Mesendoderm (in vitro differentiated cells): ENCODE measurements around the gene AQP11.

Source experiments
- DNase-seq: peaks from one replicate; pipeline ENCODE4 v3.0.0; 2013
- H2AK5ac ChIP-seq: 2 replicates; pipeline ENCODE4 v1.6.1; 2013; ENCODE audit warnings: low read length, inconsistent platforms
- H2BK120ac ChIP-seq: 2 replicates; pipeline ENCODE4 v1.6.1; 2013; ENCODE audit warnings: low read depth, mild to moderate bottlenecking, low read length, moderate library complexity, mixed read lengths
- H2BK15ac ChIP-seq: replicated peaks from 2 replicates; pipeline ENCODE4 v1.6.1; 2013; ENCODE audit warnings: low read depth, mild to moderate bottlenecking, moderate library complexity
- H2BK5ac ChIP-seq: 2 replicates; pipeline ENCODE4 v1.6.1; 2013; ENCODE audit warnings: low read length, inconsistent platforms
- H3K18ac ChIP-seq: 2 replicates; pipeline ENCODE4 v1.6.1; 2013; ENCODE audit warnings: mild to moderate bottlenecking, low read length, mixed read lengths
- H3K23ac ChIP-seq: one replicate; pipeline ENCODE4 v1.6.1; 2013; ENCODE audit warnings: low read length
- H3K27ac ChIP-seq: 2 replicates; pipeline ENCODE4 v1.5.1; 2013; ENCODE audit warnings: low read depth, mild to moderate bottlenecking, inconsistent platforms, low read length, moderate library complexity
- H3K27me3 ChIP-seq: 2 replicates; pipeline ENCODE4 v1.6.1; 2013; ENCODE audit warnings: low read length, control low read depth, mild to moderate bottlenecking, inconsistent platforms; ENCODE audit not compliant: insufficient read depth, poor library complexity
- H3K36me3 ChIP-seq: 2 replicates; pipeline ENCODE4 v1.6.1; 2013; ENCODE audit warnings: low read length, inconsistent platforms; ENCODE audit not compliant: control insufficient read depth, insufficient read depth
- H3K4ac ChIP-seq: one replicate; pipeline ENCODE4 v1.6.1; 2013; ENCODE audit warnings: low read depth, mild to moderate bottlenecking, low read length, moderate library complexity
- H3K4me1 ChIP-seq: 2 replicates; pipeline ENCODE4 v1.6.1; 2013; ENCODE audit warnings: low read depth, low read length, inconsistent platforms; ENCODE audit not compliant: control insufficient read depth
- H3K4me2 ChIP-seq: 2 replicates; pipeline ENCODE4 v1.6.1; 2013; ENCODE audit warnings: low read length
- H3K4me3 ChIP-seq: 2 replicates; pipeline ENCODE4 v1.5.1; 2013; ENCODE audit warnings: mild to moderate bottlenecking, low read length
- H3K56ac ChIP-seq: one replicate; pipeline ENCODE4 v1.6.1; 2013; ENCODE audit warnings: low read length
- H3K79me1 ChIP-seq: 2 replicates; pipeline ENCODE4 v1.6.1; 2013; ENCODE audit warnings: low read length, inconsistent platforms
- H3K79me2 ChIP-seq: 2 replicates; pipeline ENCODE4 v1.6.1; 2013; ENCODE audit warnings: mild to moderate bottlenecking, low read length; ENCODE audit not compliant: control insufficient read depth, insufficient read depth
- H3K9ac ChIP-seq: 2 replicates; pipeline ENCODE4 v1.6.1; 2013; ENCODE audit warnings: low read length, inconsistent platforms
- H4K5ac ChIP-seq: one replicate; pipeline ENCODE4 v1.6.1; 2013; ENCODE audit warnings: low read length
- H4K8ac ChIP-seq: one replicate; pipeline ENCODE4 v1.6.1; 2013; ENCODE audit warnings: low read depth, mild to moderate bottlenecking, control low read depth, low read length, moderate library complexity
- WGBS: extraction: QIAGEN DNeasy Blood & Tissue Kit; methylation state at CpG from one replicate; pipeline ENCODE4 v1.1.7; 2013; ENCODE audit warnings: low lambda C conversion rate, missing lambda C conversion rate; ENCODE audit not compliant: insufficient coverage; ENCODE audit errors: extremely low coverage; 5-methylcytosine and 5-hydroxymethylcytosine counted together

AQP11 gene

GRCh38 chr11:77598195-77598594 lies 8.4 kb downstream of the AQP11 start:
- Histone ChIP-seq H3K27ac (no peak overlapping the region), H2BK5ac (no peak overlapping the region), H3K79me2 (no peaks in the 10 kb centered on the region), H3K27me3 (no peaks in the 10 kb centered on the region), H4K8ac (no peak overlapping the region), H3K4me3 (no peak overlapping the region), H3K56ac (no peak overlapping the region), H3K79me1 (no peaks in the 10 kb centered on the region), H3K4me2 (no peak overlapping the region), H3K4me1 (no peaks in the 10 kb centered on the region), H3K18ac (no peak overlapping the region), H3K23ac (no peak overlapping the region), H3K36me3 (no peaks in the 10 kb centered on the region), H4K5ac (no peak overlapping the region), H3K4ac (no peak overlapping the region), H3K9ac (no peak overlapping the region), H2AK5ac (no peak overlapping the region), H2BK120ac (no peak overlapping the region), H2BK15ac (no peak overlapping the region)
- no CpG with 5 or more reads among the region's 2 CpGs for WGBS
- no peak for DNase-seq

- Histone ChIP-seq H3K36me3 (no peaks in the 10 kb centered on the region), H3K9ac (no peak overlapping the region), H3K27me3 (no peaks in the 10 kb centered on the region), H2AK5ac (no peak overlapping the region), H3K4me2 (no peak overlapping the region), H3K4me3 (no peak overlapping the region), H4K8ac (no peak overlapping the region), H3K79me1 (no peaks in the 10 kb centered on the region), H3K23ac (no peak overlapping the region), H3K4ac (no peak overlapping the region), H3K79me2 (no peaks in the 10 kb centered on the region), H3K18ac (no peak overlapping the region), H2BK5ac (no peak overlapping the region), H3K27ac (no peak overlapping the region), H2BK120ac (no peak overlapping the region), H3K56ac (no peak overlapping the region), H4K5ac (no peak overlapping the region), H2BK15ac (no peak overlapping the region), H3K4me1 (no peaks in the 10 kb centered on the region)
- DNase-seq, result no peak
- no CpG with 5 or more reads among the region's 3 CpGs for WGBS
These were observed 12.8 kb downstream of the AQP11 start for GRCh38 chr11:77602381-77603088.

- H3K23ac ChIP-seq, result no peak overlapping the region
- 100% methylated on average over 1 of the region's 2 CpGs for WGBS
These were observed 14.5 kb downstream of the AQP11 start for GRCh38 chr11:77604281-77604680.

GRCh38 chr11:77609234-77609633 lies 19.5 kb downstream of the AQP11 start:
- no peaks in the 10 kb centered on the region for H3K79me2 ChIP-seq
- H3K4ac ChIP-seq, result no peak overlapping the region
- H3K23ac ChIP-seq, result no peak overlapping the region
- no peak overlapping the region for H3K27ac ChIP-seq
- no peaks in the 10 kb centered on the region for H3K4me1 ChIP-seq
- H2BK120ac ChIP-seq, result no peak overlapping the region
- no peaks in the 10 kb centered on the region for H3K27me3 ChIP-seq
- no peak overlapping the region for H2BK5ac ChIP-seq
- no peak overlapping the region for H4K8ac ChIP-seq
- H3K18ac ChIP-seq, result no peak overlapping the region
- DNase-seq, result no peak
- no peak overlapping the region for H3K56ac ChIP-seq
- no peak overlapping the region for H4K5ac ChIP-seq
- H3K79me1 ChIP-seq, result no peaks in the 10 kb centered on the region
- no CpG with 5 or more reads among the region's 1 CpG for WGBS
- no peak overlapping the region for H3K9ac ChIP-seq
- H3K4me3 ChIP-seq, result no peak overlapping the region
- H3K36me3 ChIP-seq, result peaks cover 6% of the 10 kb centered on the region
- no peak overlapping the region for H2BK15ac ChIP-seq
- no peak overlapping the region for H2AK5ac ChIP-seq
- no peak overlapping the region for H3K4me2 ChIP-seq

More at GRCh38 chr11:77604281-77604680, 14.5 kb downstream of the AQP11 start:
- H3K56ac ChIP-seq, result no peak overlapping the region
- no peak overlapping the region for H3K9ac ChIP-seq
- no peak overlapping the region for H4K8ac ChIP-seq
- H4K5ac ChIP-seq, result no peak overlapping the region
- no peak overlapping the region for H3K4ac ChIP-seq
- no peaks in the 10 kb centered on the region for H3K4me1 ChIP-seq
- no peak for DNase-seq
- no peak overlapping the region for H3K18ac ChIP-seq
- no peak overlapping the region for H2BK15ac ChIP-seq
- no peak overlapping the region for H3K4me2 ChIP-seq
- no peak overlapping the region for H3K27ac ChIP-seq
- no peaks in the 10 kb centered on the region for H3K79me2 ChIP-seq
- H3K4me3 ChIP-seq, result no peak overlapping the region
- H2BK120ac ChIP-seq, result no peak overlapping the region
- H3K27me3 ChIP-seq, result no peaks in the 10 kb centered on the region
- no peak overlapping the region for H2AK5ac ChIP-seq
- H3K79me1 ChIP-seq, result no peaks in the 10 kb centered on the region
- no peak overlapping the region for H2BK5ac ChIP-seq
- H3K36me3 ChIP-seq, result no peaks in the 10 kb centered on the region

GRCh38 chr11:77611921-77612320 lies 22.2 kb downstream of the AQP11 start:
- H3K4ac ChIP-seq, result no peak overlapping the region
- H2BK5ac ChIP-seq, result no peak overlapping the region
- no peak overlapping the region for H2BK120ac ChIP-seq
- no peak overlapping the region for H3K4me2 ChIP-seq
- H3K79me2 ChIP-seq, result no peaks in the 10 kb centered on the region
- no peak overlapping the region for H3K4me3 ChIP-seq
- H3K18ac ChIP-seq, result no peak overlapping the region
- H2AK5ac ChIP-seq, result no peak overlapping the region
- no peak overlapping the region for H4K5ac ChIP-seq
- H3K36me3 ChIP-seq, result peaks cover 6% of the 10 kb centered on the region
- H3K4me1 ChIP-seq, result no peaks in the 10 kb centered on the region
- H3K56ac ChIP-seq, result no peak overlapping the region
- H3K23ac ChIP-seq, result no peak overlapping the region
- no peak overlapping the region for H4K8ac ChIP-seq
- no peaks in the 10 kb centered on the region for H3K79me1 ChIP-seq
- no peak overlapping the region for H2BK15ac ChIP-seq
- no peak for DNase-seq
- H3K9ac ChIP-seq, result no peak overlapping the region
- no peaks in the 10 kb centered on the region for H3K27me3 ChIP-seq
- H3K27ac ChIP-seq, result no peak overlapping the region

- peaks cover 2% of the 10 kb centered on the region for H3K36me3 ChIP-seq
- no peak overlapping the region for H3K4me2 ChIP-seq
- DNase-seq, result no peak
- no peak overlapping the region for H2BK15ac ChIP-seq
- H4K8ac ChIP-seq, result no peak overlapping the region
- no peak overlapping the region for H3K56ac ChIP-seq
- no peaks in the 10 kb centered on the region for H3K27me3 ChIP-seq
- H4K5ac ChIP-seq, result no peak overlapping the region
- H2BK120ac ChIP-seq, result no peak overlapping the region
- H3K4me3 ChIP-seq, result no peak overlapping the region
- no peaks in the 10 kb centered on the region for H3K79me2 ChIP-seq
- no peak overlapping the region for H3K4ac ChIP-seq
- no peaks in the 10 kb centered on the region for H3K79me1 ChIP-seq
- H3K27ac ChIP-seq, result no peak overlapping the region
- no peaks in the 10 kb centered on the region for H3K4me1 ChIP-seq
- H2BK5ac ChIP-seq, result no peak overlapping the region
- WGBS, result no CpG with 5 or more reads among the region's 3 CpGs
- H3K23ac ChIP-seq, result no peak overlapping the region
- no peak overlapping the region for H3K18ac ChIP-seq
- no peak overlapping the region for H3K9ac ChIP-seq
- no peak overlapping the region for H2AK5ac ChIP-seq
These were observed 28.1 kb downstream of the AQP11 start for GRCh38 chr11:77617892-77618291.
